Endodermal cell (in vitro differentiated cells): ENCODE measurements around the gene CDH15. TPM values are rescaled to one million over a fixed set of nuclear protein-coding genes. Genes with fewer than 3 reads are reported as not detected.
A peak's percentile ranks its signal among the peaks of the same experiment; 100 is the strongest.

Experiments used
- DNase-seq: peaks from one replicate; pipeline ENCODE4 v3.0.0-alpha.2; 2017
- H3K27ac ChIP-seq: 2 replicates; pipeline ENCODE4 v1.5.1; 2013; ENCODE audit warnings: mild to moderate bottlenecking, low read depth, low read length, moderate library complexity
- H3K27me3 ChIP-seq: 2 replicates; pipeline ENCODE4 v1.6.1; 2013; ENCODE audit warnings: mild to moderate bottlenecking, low read length, moderate library complexity; ENCODE audit not compliant: insufficient read depth, control insufficient read depth, poor library complexity, severe bottlenecking
- H3K36me3 ChIP-seq: 2 replicates; pipeline ENCODE4 v1.7.0; 2013; ENCODE audit warnings: mild to moderate bottlenecking, low read length, moderate library complexity; ENCODE audit not compliant: control insufficient read depth, insufficient read depth
- H3K4me1 ChIP-seq: one replicate; pipeline ENCODE4 v1.7.0; 2013; ENCODE audit warnings: low read length; ENCODE audit not compliant: control insufficient read depth, insufficient read depth
- H3K4me3 ChIP-seq: 2 replicates; pipeline ENCODE4 v1.5.1; 2013; ENCODE audit warnings: mild to moderate bottlenecking, low read length, moderate library complexity
- H3K9ac ChIP-seq: 2 replicates; pipeline ENCODE4 v1.6.1; 2013; ENCODE audit warnings: mild to moderate bottlenecking, low read length, moderate library complexity; ENCODE audit not compliant: poor library complexity, severe bottlenecking; ENCODE audit errors: extremely low read depth
- H3K9me3 ChIP-seq: 2 replicates; pipeline ENCODE4 v1.6.1; 2013; ENCODE audit warnings: mild to moderate bottlenecking, low read length, moderate library complexity; ENCODE audit not compliant: control insufficient read depth
- H3K27ac Mint-ChIP-seq: 2 replicates; pipeline ENCODE4 v1.8.0; 2020; ENCODE audit warnings: mixed read lengths
- H3K27me3 Mint-ChIP-seq: 2 replicates; pipeline ENCODE4 v1.8.0; 2021; ENCODE audit warnings: mild to moderate bottlenecking, mixed read lengths; ENCODE audit not compliant: insufficient read depth
- H3K36me3 Mint-ChIP-seq: 2 replicates; pipeline ENCODE4 v1.8.0; 2020; ENCODE audit warnings: low read depth, mixed read lengths
- H3K4me1 Mint-ChIP-seq: 2 replicates; pipeline ENCODE4 v1.8.0; 2020; ENCODE audit warnings: mixed read lengths
- H3K4me3 Mint-ChIP-seq: 2 replicates; pipeline ENCODE4 v1.8.0; 2020; ENCODE audit warnings: mild to moderate bottlenecking, moderate library complexity, mixed read lengths
- H3K9me3 Mint-ChIP-seq: 2 replicates; pipeline ENCODE4 v1.8.0; 2020; ENCODE audit warnings: mild to moderate bottlenecking, mixed read lengths
- CTCF ChIP-seq: fragments of 200-600 bp; sonication (generic); conservative IDR thresholded peaks from 2 replicates; pipeline ENCODE4 v1.5.0; 2021; ENCODE audit warnings: antibody characterized with exemption, mild to moderate bottlenecking
- WGBS, 2 experiments: methylation state at CpG; one replicate each; pipeline versions ENCODE4 v1.1.5 to v1.1.7; 2013; ENCODE audit warnings: missing lambda C conversion rate in 2 of 2, mixed read lengths in 1 of 2; ENCODE audit not compliant: insufficient coverage in 1 of 2, insufficient read length in 1 of 2; 5-methylcytosine and 5-hydroxymethylcytosine counted together
- total RNA-seq, 2 donors: library from RNA; stranded (reverse); fragmentation: NEBNext Ultra II Directional in 1 of 2; extraction: Animal tissue kit (Norgen Biotek cat#: 25700) in 1 of 2; gene quantifications; 2 replicates in 1 of 2; 3 replicates in 1 of 2; pipeline ENCODE4 v1.2.1, GENCODE V29; 2021

CDH15 gene
- total RNA-seq, 2 donors from 2014 or later: 0.11 to 0.15 TPM

- H3K36me3 ChIP-seq: peaks cover 21% of the 10 kb centered on the region
- H3K4me3 Mint-ChIP-seq: peak overlapping the region; percentile 80
- peaks cover under 1% of the 10 kb centered on the region for H3K27me3 ChIP-seq
- H3K4me1 Mint-ChIP-seq: peaks cover 8% of the 10 kb centered on the region
- H3K4me3 ChIP-seq: peak overlapping the region; percentile 93
- no peak overlapping the region for H3K27ac ChIP-seq
- no peaks in the 10 kb centered on the region for H3K9me3 ChIP-seq
- DNase-seq: peak; percentile 91
- peak; percentile 78 for TF ChIP-seq CTCF
- no peaks in the 10 kb centered on the region for H3K4me1 ChIP-seq
- 10% methylated on average over 24 to 25 of the region's 25 CpGs for WGBS, 2 experiments
- H3K9me3 Mint-ChIP-seq: no peaks in the 10 kb centered on the region
- H3K27me3 Mint-ChIP-seq: no peaks in the 10 kb centered on the region
- H3K9ac ChIP-seq: peak overlapping the region; percentile 91
- H3K36me3 Mint-ChIP-seq: peaks cover 15% of the 10 kb centered on the region
- peak overlapping the region; percentile 90 for H3K27ac Mint-ChIP-seq
These were observed 45.0 kb downstream of the CDH15 start for GRCh38 chr16:89216315-89217137.

- Mint-ChIP-seq H3K4me3 (peak overlapping the region; percentile 80), H3K9me3 (no peaks in the 10 kb centered on the region), H3K27me3 (no peaks in the 10 kb centered on the region), H3K27ac (peak overlapping the region; percentile 90), H3K36me3 (peaks cover 21% of the 10 kb centered on the region), H3K4me1 (peaks cover 8% of the 10 kb centered on the region)
- no peak for TF ChIP-seq CTCF
- Histone ChIP-seq H3K4me1 (no peaks in the 10 kb centered on the region), H3K36me3 (peaks cover 26% of the 10 kb centered on the region), H3K9me3 (no peaks in the 10 kb centered on the region), H3K27me3 (no peaks in the 10 kb centered on the region), H3K9ac (peak overlapping the region; percentile 91), H3K27ac (peak overlapping the region; percentile 34), H3K4me3 (peak overlapping the region; percentile 93)
- no peak for DNase-seq
- 3% methylated on average over 6 to 11 of the region's 11 CpGs for WGBS, 2 experiments
These were observed 45.5 kb downstream of the CDH15 start for GRCh38 chr16:89217138-89217387.

- Histone ChIP-seq H3K27ac (peak within 1 kb of the TSS; percentile 34), H3K36me3 (peaks cover 31% of the 10 kb centered on the region), H3K9me3 (no peaks in the 10 kb centered on the region), H3K4me1 (no peaks in the 10 kb centered on the region), H3K9ac (peak within 1 kb of the TSS; percentile 91), H3K27me3 (no peaks in the 10 kb centered on the region), H3K4me3 (peak within 1 kb of the TSS; percentile 93)
- H3K36me3 Mint-ChIP-seq: peaks cover 25% of the 10 kb centered on the region
- WGBS, 2 experiments: 0% methylated on average over 33 to 91 of the region's 91 CpGs
- H3K9me3 Mint-ChIP-seq: no peaks in the 10 kb centered on the region
- peak within 1 kb of the TSS; percentile 80 for H3K4me3 Mint-ChIP-seq
- H3K27ac Mint-ChIP-seq: peak within 1 kb of the TSS; percentile 90
- no peaks in the 10 kb centered on the region for H3K27me3 Mint-ChIP-seq
- TF ChIP-seq CTCF: no peak
- H3K4me1 Mint-ChIP-seq: peaks cover 8% of the 10 kb centered on the region
- peak; percentile 91 for DNase-seq
These were observed 46.0 kb downstream of the CDH15 start, which contains the start of gene ZNF778 for GRCh38 chr16:89217388-89218191. ZNF778 (plus strand) TSS chr16:89217703; CDS start chr16:89221128, 3,425 bp downstream.
